NOMO-1 treated with dmso at 0.1 percent for 144 hours (cell line): Measurements from ENCODE around the gene METTL13.

Experiments
- DNase-seq: peaks from one replicate; lab custom pipeline; 2025; ENCODE audit not compliant: unreplicated experiment; lab: John Stamatoyannopoulos, UW

METTL13 gene

DNA sequence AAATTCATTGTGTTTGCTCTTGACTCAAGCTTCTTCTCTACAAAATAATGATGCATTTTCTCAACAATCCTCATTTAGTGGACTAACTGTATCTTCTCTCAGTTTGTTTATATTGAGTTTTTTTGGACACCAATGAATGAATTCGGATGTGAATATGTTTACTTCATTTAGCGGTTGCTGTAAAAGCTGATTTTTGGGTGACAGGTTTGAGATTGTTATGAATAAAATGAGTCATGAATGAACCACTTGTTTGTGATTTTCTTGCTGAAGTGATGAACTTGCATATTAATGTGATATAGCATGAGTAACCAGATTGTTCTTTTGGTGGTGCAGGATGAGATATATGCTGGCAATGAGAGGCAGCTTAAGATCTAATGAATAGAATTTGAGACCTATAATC lies 62.9 kb downstream of the METTL13 start:
- no peak for DNase-seq

DNA sequence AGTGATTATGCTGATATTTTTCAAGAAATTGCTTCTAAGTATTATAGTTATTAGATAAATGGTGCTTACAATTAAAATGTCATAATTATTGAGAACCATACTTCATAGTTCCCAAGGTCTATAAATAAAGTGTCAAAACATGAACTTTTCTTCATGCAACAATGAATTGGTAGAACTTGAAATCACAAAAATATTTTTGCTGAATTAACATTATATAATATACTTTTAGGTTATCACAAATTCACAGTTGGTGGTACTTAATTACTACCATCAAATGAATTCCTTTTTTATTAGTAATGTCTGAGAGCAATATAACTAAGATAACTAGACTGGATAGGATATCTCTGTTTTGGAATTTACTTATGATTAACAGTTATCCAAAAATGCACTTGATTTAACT lies 64.5 kb downstream of the METTL13 start:
- no peak for DNase-seq
